Right cardiac atrium (tissue), 5 donors: ENCODE results near the gene ZNF709. TPM values are rescaled to one million over a fixed set of nuclear protein-coding genes. Genes with fewer than 3 reads are reported as not detected.
"Not testable (repeated sequence)": the region's sequence is repeated elsewhere in the genome, so short reads cannot be mapped to it uniquely, and the experiment has no call there.

Experiments
- ATAC-seq, 2 donors: fragments of 200-7000 bp; cut with Tn5 transposase; one replicate each; pipeline versions ENCODE4 v1.8.0 to v1.9.1; 2020; ENCODE audit warnings: moderate library complexity in 2 of 2, mild to moderate bottlenecking in 1 of 2
- DNase-seq, 3 donors: peaks; one replicate each; pipeline ENCODE4 v3.0.0-alpha.2; 2020
- H3K27ac ChIP-seq: one replicate; pipeline ENCODE4 v1.5.1; 2013; ENCODE audit warnings: mild to moderate bottlenecking, low read length, control low read depth, moderate library complexity
- H3K27me3 ChIP-seq: one replicate; pipeline ENCODE4 v1.6.1; 2013; ENCODE audit not compliant: control insufficient read depth, insufficient read depth
- H3K4me1 ChIP-seq: one replicate; pipeline ENCODE4 v1.6.1; 2013; ENCODE audit warnings: low read length; ENCODE audit not compliant: control insufficient read depth, insufficient read depth
- H3K4me3 ChIP-seq: one replicate; pipeline ENCODE4 v1.5.1; 2013; ENCODE audit warnings: low read length, control low read depth
- H3K9me3 ChIP-seq: one replicate; pipeline ENCODE4 v1.6.1; 2013; ENCODE audit warnings: low read length; ENCODE audit not compliant: control insufficient read depth
- WGBS: extraction: QIAGEN DNeasy Blood & Tissue Kit; methylation state at CpG from one replicate; pipeline ENCODE4 v1.1.7; 2013; 5-methylcytosine and 5-hydroxymethylcytosine counted together
- intact Hi-C, 4 donors: fragments of 100-400 bp; cut with DNase I; formaldehyde crosslinking; loops; one replicate each; pipeline versions ENCODE4 v1.11.0 to v1.14.0; 2022 to 2023
- polyA plus RNA-seq: library from polyadenylated mRNA; stranded (reverse); fragments of 200-250 nt; gene quantifications from one replicate; pipeline ENCODE4 v1.2.3, GENCODE V29; 2013
- total RNA-seq, 4 donors: library from RNA; stranded (reverse); fragmentation: NEBNext Ultra II Directional; extraction: Animal tissue kit (Norgen Biotek cat#: 25700); gene quantifications; one replicate each; pipeline ENCODE4 v1.2.1, GENCODE V29; 2021
- donor health status: healthy with polysubstance abuse.
- donor health status: DM: no; HTN: yes; CAD: no.
- donor health status: DM: no; HTN: no; CAD: no.
- donor health status: DM: no; HTN: yes; CAD: no; lungs with severe emphysema.
- donor health status: DM: yes; HTN: yes; CAD: no.

ZNF709 gene
- total and polyA plus RNA-seq, 5 donors = 1.3 to 2.6 (median 1.9) TPM

DNA sequence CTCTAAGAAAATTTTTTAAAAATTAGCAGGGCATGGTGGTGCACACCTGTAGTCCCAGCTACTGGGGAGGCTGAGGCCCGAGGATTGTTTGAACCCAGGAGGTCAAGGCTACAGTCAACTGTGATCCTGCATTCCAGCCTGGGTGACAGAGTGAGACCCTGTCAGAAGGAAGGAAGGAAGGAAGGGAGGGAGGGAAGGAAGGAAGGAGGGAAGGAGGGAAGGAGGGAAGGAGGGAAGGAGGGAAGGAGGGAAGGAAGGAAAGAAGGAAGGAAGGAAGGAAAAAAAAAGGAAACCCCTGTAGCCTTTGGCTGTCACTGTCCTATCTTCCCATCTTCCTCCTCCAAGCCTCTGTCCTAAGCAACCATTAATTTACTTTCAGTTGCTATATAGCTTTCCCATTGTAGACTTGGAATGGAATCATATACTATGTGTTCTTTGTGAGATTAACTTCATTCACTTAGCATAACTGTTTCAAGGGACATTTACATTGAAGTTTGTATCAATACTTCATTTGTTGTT is 1.7 kb upstream of the ZNF709 start:
- 87% methylated on average over 1 of the region's 1 CpG for WGBS
- intact Hi-C loops = not testable (repeated sequence)

DNA sequence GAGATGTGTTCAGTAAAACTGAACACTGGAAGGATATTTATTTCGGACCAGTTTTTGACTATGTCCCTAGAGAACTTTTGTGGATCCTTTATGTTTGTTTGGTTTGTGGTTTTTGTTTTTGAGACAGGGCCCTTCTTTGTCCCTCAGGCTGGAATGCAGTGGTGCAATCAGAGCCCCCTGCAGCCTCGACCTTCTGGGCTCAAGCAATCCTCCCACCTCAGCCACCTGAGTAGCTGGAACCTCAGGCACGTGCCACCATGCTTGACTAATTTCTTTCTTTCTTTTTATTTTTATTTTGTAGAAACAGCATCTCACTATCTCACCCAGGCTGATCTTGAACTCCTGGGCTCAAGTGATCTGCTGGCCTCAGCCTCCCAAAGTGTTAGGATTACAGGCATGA is 955 bp upstream of the ZNF709 start:
- DNase-seq (no peak), ATAC-seq (no peak)
- no peaks in the 10 kb centered on the region for H3K4me1 ChIP-seq
- no peak overlapping the region for H3K27ac ChIP-seq
- no peak overlapping the region for H3K4me3 ChIP-seq
- 65% methylated on average over 3 of the region's 3 CpGs for WGBS
- intact Hi-C loops = no loop called here
- no peaks in the 10 kb centered on the region for H3K27me3 ChIP-seq
- H3K9me3 ChIP-seq = no peaks in the 10 kb centered on the region

More for the DNA sequence above, 1.7 kb upstream of the ZNF709 start:
- H3K27me3 ChIP-seq, H3K4me3 ChIP-seq, ATAC-seq, DNase-seq, H3K4me1 ChIP-seq, H3K9me3 ChIP-seq, H3K27ac ChIP-seq: not testable (repeated sequence)

DNA sequence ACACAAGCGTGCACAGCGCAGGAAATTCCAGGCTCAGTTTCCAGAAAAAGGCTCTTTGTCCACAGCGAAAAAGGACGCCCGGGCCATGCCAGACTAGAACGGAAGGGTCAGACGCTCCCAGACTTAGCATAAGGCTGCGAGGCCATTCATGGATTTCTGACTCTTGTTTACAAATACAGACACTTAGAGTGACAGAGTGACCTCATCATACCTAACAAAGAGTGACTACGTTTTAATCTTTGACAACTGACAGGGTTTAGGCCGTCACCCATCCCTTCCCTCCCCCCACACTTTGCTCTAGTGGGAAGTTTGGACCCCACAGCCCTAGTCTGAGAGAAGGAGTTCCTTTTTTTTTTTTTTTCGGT is 418 bp upstream of the ZNF709 start:
- Histone ChIP-seq H3K27me3 (no peaks in the 10 kb centered on the region), H3K27ac (peak overlapping the region; percentile 36), H3K4me3 (peak overlapping the region; percentile 71), H3K9me3 (no peaks in the 10 kb centered on the region), H3K4me1 (no peaks in the 10 kb centered on the region)
- 4% methylated on average over 11 of the region's 11 CpGs for WGBS
- intact Hi-C loops = no loop called here
- ATAC-seq (peak; percentile 64 to 68), DNase-seq (no peak)

DNA sequence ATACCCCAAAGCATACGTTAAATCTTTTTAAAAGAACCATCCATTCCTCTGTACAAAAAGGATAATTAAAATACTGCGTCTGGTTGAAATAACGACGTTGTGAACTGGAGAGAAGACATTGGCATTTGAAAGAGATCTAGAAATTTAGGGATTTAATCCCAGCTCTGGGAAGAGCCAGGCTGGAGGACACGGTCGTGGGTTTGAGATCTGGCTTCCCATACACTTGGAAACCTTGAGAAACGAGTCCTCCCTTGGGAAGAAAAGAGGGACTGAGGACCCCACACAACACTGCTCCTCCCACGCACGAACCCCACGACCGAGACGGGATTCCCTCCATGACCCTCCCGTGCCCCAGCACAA is 625 bp downstream of the ZNF709 start:
- no peak overlapping the region for H3K27ac ChIP-seq
- intact Hi-C loops = no loop called here

DNA sequence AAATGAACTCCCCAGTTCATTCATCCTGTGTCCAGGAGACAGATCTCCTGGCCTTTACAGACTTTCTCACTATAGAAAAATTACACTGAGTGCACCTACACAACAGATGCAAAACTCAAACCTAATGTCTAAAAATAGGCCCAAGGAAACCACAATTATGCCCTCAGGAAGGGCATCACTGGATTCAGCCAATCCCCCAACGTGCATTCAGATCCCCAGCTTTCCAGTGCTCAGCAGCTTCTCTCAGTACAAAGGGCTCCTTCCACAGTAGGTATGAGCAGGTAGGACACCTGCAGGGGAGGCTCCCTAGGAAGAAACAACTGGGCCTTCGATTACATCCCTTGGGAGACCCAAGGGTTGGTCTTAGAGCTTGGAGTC is 2.1 kb downstream of the ZNF709 start:
- intact Hi-C loops = no loop called here
- WGBS = 71% methylated on average over 2 of the region's 2 CpGs
- no peaks in the 10 kb centered on the region for H3K27me3 ChIP-seq
- ATAC-seq (no peak), DNase-seq (no peak)
- no peaks in the 10 kb centered on the region for H3K9me3 ChIP-seq
- no peak overlapping the region for H3K27ac ChIP-seq
- H3K4me1 ChIP-seq = no peaks in the 10 kb centered on the region
- no peak overlapping the region for H3K4me3 ChIP-seq

More for the DNA sequence above, 625 bp downstream of the ZNF709 start:
- ATAC-seq (no peak), DNase-seq (no peak)
- H3K4me3 ChIP-seq = peak overlapping the region; percentile 71
- H3K27me3 ChIP-seq = no peaks in the 10 kb centered on the region
- no peaks in the 10 kb centered on the region for H3K9me3 ChIP-seq
- under 1% methylated on average over 13 of the region's 13 CpGs for WGBS
- H3K4me1 ChIP-seq = no peaks in the 10 kb centered on the region

DNA sequence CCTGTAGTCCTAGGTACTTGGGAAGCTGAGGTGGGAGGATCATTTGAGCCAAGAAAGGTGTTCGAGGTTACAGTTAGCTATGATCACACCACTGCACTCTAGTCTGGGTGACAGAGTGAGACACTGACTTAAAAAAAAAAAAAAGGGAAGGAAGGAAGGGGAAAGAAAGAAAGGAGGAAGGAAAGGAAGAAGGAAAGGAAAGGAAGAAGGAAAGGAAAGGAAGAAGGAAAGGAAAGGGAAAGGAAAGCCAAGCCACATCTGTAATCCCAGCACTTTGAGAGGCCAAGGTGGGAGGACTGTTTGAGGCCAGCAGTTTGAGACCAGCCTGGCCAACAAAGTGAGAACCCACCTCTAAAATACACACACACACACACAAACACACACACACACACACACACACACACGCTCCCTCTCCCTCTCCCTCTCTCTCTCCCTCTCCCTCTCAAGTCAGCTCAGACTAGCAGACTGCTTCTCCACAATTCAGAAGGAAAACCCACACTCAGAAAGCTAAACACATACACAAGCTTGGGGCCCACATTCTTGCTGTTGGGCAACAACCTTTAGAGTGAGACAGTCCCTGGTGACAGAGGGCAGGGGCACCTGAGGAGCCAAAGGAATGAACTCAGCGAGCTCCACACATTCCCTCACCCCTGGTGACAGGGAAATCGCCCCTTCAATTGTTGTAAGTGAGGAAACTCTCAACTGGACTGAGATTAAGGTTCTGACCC is 2.7 kb downstream of the ZNF709 start:
- intact Hi-C loops = no loop called here

DNA sequence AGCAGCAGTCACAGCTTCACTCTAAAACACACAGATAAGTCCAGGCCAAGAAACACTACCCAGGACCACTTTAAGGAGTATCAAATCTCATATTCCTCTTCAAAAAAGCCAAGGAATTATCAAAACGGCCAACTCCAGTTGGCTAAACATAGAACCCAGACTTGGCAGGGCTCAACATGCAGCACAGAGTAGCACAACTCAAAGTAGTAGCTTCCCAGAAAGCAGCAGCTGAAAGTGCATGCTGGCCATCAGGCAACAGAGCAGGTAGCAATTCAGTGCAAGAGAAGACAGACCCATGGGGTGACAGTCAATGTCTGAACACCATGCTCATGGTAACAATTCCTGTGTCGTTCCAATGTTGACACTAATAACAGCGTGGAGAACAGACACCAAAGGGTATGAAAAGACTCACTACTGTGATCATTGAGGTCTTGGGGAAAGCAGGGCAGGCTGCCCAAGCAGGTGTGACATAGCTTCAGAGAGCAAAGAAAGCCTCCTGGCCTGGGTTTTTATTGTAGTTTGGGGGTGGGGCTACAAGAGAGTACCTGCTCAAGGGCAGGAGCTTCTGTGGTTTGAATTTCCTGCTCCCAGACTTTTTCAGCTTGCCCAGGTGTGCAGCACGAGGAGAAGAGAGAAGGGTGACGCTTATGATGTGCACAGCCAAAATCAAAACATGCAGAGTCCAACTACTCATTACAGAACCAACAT is 6.2 kb downstream of the ZNF709 start:
- no peaks in the 10 kb centered on the region for H3K4me1 ChIP-seq
- no peak overlapping the region for H3K4me3 ChIP-seq
- ATAC-seq (no peak), DNase-seq (no peak)
- H3K27ac ChIP-seq = no peak overlapping the region
- no peaks in the 10 kb centered on the region for H3K9me3 ChIP-seq
- WGBS = 66% methylated on average over 5 of the region's 5 CpGs
- H3K27me3 ChIP-seq = no peaks in the 10 kb centered on the region
- intact Hi-C loops = no loop called here

More for the DNA sequence above, 2.7 kb downstream of the ZNF709 start:
- Histone ChIP-seq H3K27ac (no peak overlapping the region), H3K27me3 (no peaks in the 10 kb centered on the region), H3K4me3 (no peak overlapping the region), H3K9me3 (no peaks in the 10 kb centered on the region), H3K4me1 (no peaks in the 10 kb centered on the region)
- 75% methylated on average over 4 of the region's 4 CpGs for WGBS
- ATAC-seq (no peak), DNase-seq (no peak)

DNA sequence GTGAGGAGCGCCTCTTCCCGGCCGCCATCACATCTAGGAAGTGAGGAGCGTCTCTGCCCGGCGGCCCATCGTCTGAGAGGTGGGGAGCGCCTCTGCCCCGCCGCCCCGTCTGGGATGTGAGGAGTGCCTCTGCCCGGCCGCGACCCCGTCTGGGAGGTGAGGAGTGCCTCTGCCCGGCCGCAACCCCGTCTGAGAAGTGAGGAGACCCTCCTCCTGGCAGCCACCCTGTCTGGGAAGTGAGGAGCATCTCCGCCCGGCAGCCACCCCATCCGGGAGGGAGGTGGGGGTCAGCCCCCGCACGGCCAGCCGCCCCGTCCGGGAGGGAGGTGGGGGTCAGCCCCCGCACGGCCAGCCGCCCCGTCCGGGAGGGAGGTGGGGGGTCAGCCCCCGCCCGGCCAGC is 17.0 kb downstream of the ZNF709 start:
- DNase-seq, intact Hi-C loops, ATAC-seq, H3K27ac ChIP-seq, H3K4me3 ChIP-seq, H3K4me1 ChIP-seq, H3K27me3 ChIP-seq, H3K9me3 ChIP-seq: not testable (repeated sequence)
- WGBS = 97% methylated on average over 32 of the region's 33 CpGs

DNA sequence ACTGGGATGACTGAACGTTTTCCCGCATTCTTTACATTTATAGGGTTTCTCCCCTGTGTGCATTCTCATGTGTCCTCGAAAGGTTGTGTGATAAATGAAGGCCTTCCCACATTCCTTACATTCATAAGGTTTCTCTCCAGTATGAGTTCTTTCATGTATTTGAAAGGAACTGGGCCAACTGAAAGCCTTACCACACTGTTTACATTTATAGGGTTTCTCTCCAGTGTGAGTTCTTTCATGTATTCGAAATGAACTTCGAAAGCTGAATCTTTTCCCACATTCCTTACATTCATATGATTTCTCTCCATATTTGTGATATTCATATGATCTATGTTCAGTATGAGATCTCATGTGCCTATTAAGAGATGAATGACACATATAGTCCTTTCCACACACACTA is 19.4 kb downstream of the ZNF709 start:
- intact Hi-C loops = no loop called here
- ATAC-seq = no peak
- H3K4me3 ChIP-seq = no peak overlapping the region
- peaks cover 7% of the 10 kb centered on the region for H3K9me3 ChIP-seq
- H3K27me3 ChIP-seq = no peaks in the 10 kb centered on the region
- no peak for DNase-seq
- H3K27ac ChIP-seq = no peak overlapping the region
- WGBS = 76% methylated on average over 5 of the region's 5 CpGs
- H3K4me1 ChIP-seq = no peaks in the 10 kb centered on the region

DNA sequence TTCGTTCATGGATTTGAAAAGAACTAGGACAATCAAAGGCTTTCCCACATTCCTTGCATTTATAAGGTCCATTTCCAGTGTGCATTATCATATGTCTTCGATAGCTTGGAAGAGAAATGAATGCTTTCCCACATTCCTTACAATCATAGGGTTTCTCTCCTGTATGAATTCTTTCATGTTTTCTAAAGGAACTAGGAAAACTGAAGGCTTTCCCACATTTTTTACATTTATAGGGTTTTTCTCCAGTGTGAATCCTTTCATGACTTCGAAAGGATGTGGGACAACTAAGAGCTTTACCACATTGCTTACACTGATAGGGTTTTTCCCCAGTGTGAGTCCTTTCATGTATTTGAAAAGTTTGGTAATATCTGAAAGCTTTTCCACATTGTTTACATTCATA is 19.8 kb downstream of the ZNF709 start:
- ATAC-seq = no peak
- Histone ChIP-seq H3K4me1 (no peaks in the 10 kb centered on the region), H3K27ac (no peak overlapping the region), H3K27me3 (no peaks in the 10 kb centered on the region), H3K9me3 (peaks cover 7% of the 10 kb centered on the region), H3K4me3 (no peak overlapping the region)
- 98% methylated on average over 3 of the region's 3 CpGs for WGBS
- no peak for DNase-seq
- intact Hi-C loops = no loop called here

DNA sequence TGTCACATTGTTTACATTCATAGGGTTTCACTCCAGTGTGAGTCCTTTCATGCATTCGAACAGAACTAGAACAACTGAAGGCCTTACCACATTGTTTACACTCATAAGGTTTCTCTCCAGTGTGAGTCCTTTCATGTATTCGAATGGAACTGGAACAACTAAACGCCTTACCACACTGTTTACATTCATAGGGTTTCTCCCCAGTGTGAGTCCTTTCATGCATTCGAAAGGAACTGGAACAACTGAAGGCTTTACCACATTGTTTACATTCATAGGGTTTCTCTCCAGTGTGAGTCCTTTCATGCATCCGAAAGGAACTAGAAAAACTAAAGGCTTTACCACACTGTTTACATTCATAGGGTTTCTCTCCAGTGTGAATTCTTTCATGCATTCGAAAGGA is 20.5 kb downstream of the ZNF709 start:
- H3K4me3 ChIP-seq, H3K27ac ChIP-seq, DNase-seq, H3K4me1 ChIP-seq, H3K9me3 ChIP-seq, ATAC-seq, intact Hi-C loops, H3K27me3 ChIP-seq: not testable (repeated sequence)
- 96% methylated on average over 6 of the region's 6 CpGs for WGBS
